HCT116 (cell line): ENCODE measurements around the gene BAIAP2L2. TPM values are rescaled to one million over a fixed set of nuclear protein-coding genes. Genes with fewer than 3 reads are reported as not detected.

Experiments used
- ATAC-seq: fragments of 200-7000 bp; cut with Tn5 transposase; 2 replicates; pipeline ENCODE4 v1.9.1; 2020; ENCODE audit warnings: mild to moderate bottlenecking, moderate library complexity
- BruUV-seq: library from RNA; stranded (reverse); fragments of 400-500 nt; replicated peaks from 2 replicates; lab custom pipeline; 2021; lab: Mats Ljungman, UMichigan
- CTCF ChIA-PET: fragments of 300-600 bp; sonication (Branson Sonifier 250); formaldehyde crosslinking; loops from one replicate; lab custom pipeline; 2021; ENCODE audit warnings: antibody characterized with exemption; lab: Charles Lee
- POLR2A ChIA-PET: fragments of 300-600, 350-600 bp; sonication (Branson Sonifier 250); formaldehyde crosslinking; loops from one replicate; lab custom pipeline; 2021; ENCODE audit warnings: antibody characterized with exemption; lab: Charles Lee
- RAD21 ChIA-PET, 2 experiments: fragments of 300-600 bp; sonication (Branson Sonifier 250); formaldehyde crosslinking; loops; one replicate each; lab custom pipeline; 2023; ENCODE audit warnings: low total read pairs in 2 of 2; ENCODE audit not compliant: uncharacterized antibody in 2 of 2, unreplicated experiment in 2 of 2, low non-redundant PET in 1 of 2; lab: Charles Lee
- DNase-seq: peaks from one replicate; pipeline ENCODE4 v3.0.0-alpha.2; 2010; ENCODE audit warnings: low read depth, low spot score
- H2AFZ ChIP-seq: fragments of 200-600 bp; shearing (Covaris generic), sonication (generic); 2 replicates; pipeline ENCODE4 v1.6.1; 2017; ENCODE audit warnings: low read depth, mixed run types, mixed read lengths, antibody characterized with exemption, low read length; ENCODE audit not compliant: poor library complexity, severe bottlenecking
- H3K27ac ChIP-seq: 2 replicates; pipeline ENCODE4 v1.5.1; 2012; ENCODE audit warnings: low read depth, low read length
- H3K27me3 ChIP-seq: fragments of 200-600 bp; sonication (generic); 2 replicates; pipeline ENCODE4 v1.6.1; 2016; ENCODE audit warnings: mixed run types, low read length, mixed read lengths; ENCODE audit not compliant: insufficient read depth
- H3K36me3 ChIP-seq, 2 experiments: fragments of 200-500 bp in 1 of 2; fragments of 200-600 bp in 1 of 2; sonication (Bioruptor generic) in 1 of 2; sonication (generic) in 1 of 2; 2 replicates each; pipeline versions ENCODE4 v1.5.1 to v1.6.1; 2014 to 2016; ENCODE audit warnings: low read length in 2 of 2, inconsistent platforms in 1 of 2, mixed read lengths in 1 of 2, mixed run types in 1 of 2; ENCODE audit not compliant: insufficient read depth in 2 of 2, control insufficient read depth in 1 of 2
- H3K4me1 ChIP-seq, 2 experiments: fragments of 200-600 bp in 1 of 2; sonication (generic) in 1 of 2; 2 replicates each; pipeline versions ENCODE4 v1.5.1 to v1.6.1; 2012 to 2017; ENCODE audit warnings: low read length in 2 of 2, inconsistent platforms in 1 of 2, mild to moderate bottlenecking in 1 of 2, mixed read lengths in 1 of 2, mixed run types in 1 of 2, moderate library complexity in 1 of 2; ENCODE audit not compliant: insufficient read depth in 2 of 2, control insufficient read depth in 1 of 2
- H3K4me2 ChIP-seq: fragments of 200-600 bp; sonication (generic); 2 replicates; pipeline ENCODE4 v1.6.1; 2017; ENCODE audit warnings: mixed run types, low read length, mixed read lengths
- H3K4me3 ChIP-seq, 2 experiments: fragments of 200-600 bp in 1 of 2; sonication (generic) in 1 of 2; replicated peaks in 1 of 2; 2 replicates each; pipeline ENCODE4 v1.5.1; 2011 to 2016; ENCODE audit warnings: low read length in 2 of 2, control low read depth in 1 of 2, low read depth in 1 of 2, mild to moderate bottlenecking in 1 of 2, mixed read lengths in 1 of 2, mixed run types in 1 of 2
- H3K79me2 ChIP-seq: fragments of 200-600 bp; sonication (generic); 2 replicates; pipeline ENCODE4 v1.6.1; 2017; ENCODE audit warnings: mild to moderate bottlenecking, mixed run types, low read length, moderate library complexity, mixed read lengths; ENCODE audit not compliant: insufficient read depth
- H3K9ac ChIP-seq: fragments of 200-600 bp; sonication (generic); 2 replicates; pipeline ENCODE4 v1.6.1; 2016; ENCODE audit warnings: low read length, mixed read lengths
- H3K9me2 ChIP-seq: fragments of 200-600 bp; sonication (generic), shearing (Covaris generic); 2 replicates; pipeline ENCODE4 v1.6.1; 2017; ENCODE audit warnings: mixed run types, mild to moderate bottlenecking, moderate library complexity; ENCODE audit not compliant: insufficient read depth
- H3K9me3 ChIP-seq, 2 experiments: fragments of 200-500 bp in 1 of 2; fragments of 200-600 bp in 1 of 2; sonication (Bioruptor generic) in 1 of 2; sonication (generic) in 1 of 2; 2 replicates each; pipeline ENCODE4 v1.6.1; 2014 to 2017; ENCODE audit warnings: low read length in 2 of 2, mixed read lengths in 2 of 2, inconsistent platforms in 1 of 2, low read depth in 1 of 2, mild to moderate bottlenecking in 1 of 2, mixed run types in 1 of 2, moderate library complexity in 1 of 2; ENCODE audit not compliant: control insufficient read depth in 1 of 2, insufficient read depth in 1 of 2
- H4K20me1 ChIP-seq: fragments of 200-600 bp; sonication (generic), shearing (Covaris generic); 2 replicates; pipeline ENCODE4 v1.6.1; 2017; ENCODE audit warnings: mixed run types, mild to moderate bottlenecking, moderate library complexity; ENCODE audit not compliant: insufficient read depth
- CBX3 ChIP-seq: IDR thresholded peaks from 2 replicates; pipeline ENCODE4 v1.6.1; 2012; ENCODE audit warnings: low read depth
- CEBPB ChIP-seq: IDR thresholded peaks from 2 replicates; pipeline ENCODE4 v1.6.1; 2012; ENCODE audit warnings: low read depth
- JUND ChIP-seq: IDR thresholded peaks from 2 replicates; pipeline ENCODE4 v1.6.1; 2012
- RAD21 ChIP-seq: IDR thresholded peaks from 2 replicates; pipeline ENCODE4 v1.6.1; 2012; ENCODE audit warnings: low read depth, mild to moderate bottlenecking
- SIN3A ChIP-seq: IDR thresholded peaks from 2 replicates; pipeline ENCODE4 v1.6.1; 2012; ENCODE audit warnings: low read depth
- SP1 ChIP-seq: IDR thresholded peaks from 2 replicates; pipeline ENCODE4 v1.6.1; 2012; ENCODE audit warnings: low read depth
- YY1 ChIP-seq: IDR thresholded peaks from 2 replicates; pipeline ENCODE4 v1.6.1; 2011; ENCODE audit warnings: low read length, low read depth, moderate library complexity, mild to moderate bottlenecking; ENCODE audit not compliant: insufficient replicate concordance; ENCODE audit errors: extremely low read depth
- ZFX ChIP-seq: fragments of 450-650 bp; IDR thresholded peaks from 2 replicates; pipeline ENCODE4 v1.6.1; 2017
- intact Hi-C: fragments of 100-400 bp; cut with micrococcal nuclease; formaldehyde crosslinking; loops from 2 replicates; pipeline ENCODE4 v1.10.0; 2022
- total RNA-seq: library from RNA; stranded (reverse); gene quantifications from one replicate; pipeline ENCODE4 v1.2.1, GENCODE V29; 2021; ENCODE audit not compliant: unreplicated experiment
- TF ChIP-seq, protein P1 (sequence below): IDR thresholded peaks from 2 replicates; pipeline ENCODE4 v1.6.1; 2011; ENCODE audit warnings: mild to moderate bottlenecking, low read length, moderate library complexity; ENCODE audit not compliant: insufficient replicate concordance; ENCODE audit errors: extremely low read depth
- TF ChIP-seq, protein P2 (sequence below): IDR thresholded peaks from 2 replicates; pipeline ENCODE4 v1.6.1; 2012; ENCODE audit warnings: low read depth

BAIAP2L2 gene
- total RNA-seq, 1 experiment from 2014 or later: 1.0 TPM

DNA sequence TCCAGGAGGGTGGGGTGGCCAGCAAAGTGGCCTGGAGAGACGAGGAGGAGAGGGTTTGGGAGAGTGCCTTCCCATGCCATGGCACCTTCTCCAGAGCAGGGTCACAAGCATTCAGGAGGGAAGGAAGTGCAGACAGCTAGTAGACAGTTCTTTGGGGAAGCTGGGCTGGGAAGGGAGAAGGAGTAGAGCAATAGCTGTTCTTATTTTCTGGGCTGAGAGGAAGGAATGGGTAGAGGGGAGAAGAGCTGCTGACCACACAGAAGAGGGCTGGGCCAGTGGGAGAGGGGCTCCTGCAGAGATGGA is 68.0 kb downstream of the BAIAP2L2 start:
- Histone ChIP-seq H4K20me1 (no peaks in the 10 kb centered on the region), H3K9me2 (no peaks in the 10 kb centered on the region), H3K36me3 (no peaks in the 10 kb centered on the region), H3K27me3 (no peaks in the 10 kb centered on the region), H3K79me2 (no peaks in the 10 kb centered on the region), H3K9ac (no peak overlapping the region), H2AFZ (no peak overlapping the region), H3K4me2 (no peak overlapping the region), H3K27ac (no peak overlapping the region), H3K4me1 (peaks cover 0 to 3% of the 10 kb centered on the region in 2 experiments; a peak in 1 of 4 replicates), H3K4me3 (no peak overlapping the region), H3K9me3 (no peaks in the 10 kb centered on the region)
- DNase-seq (no peak), ATAC-seq (no peak)
- TF ChIP-seq CBX3 (no peak), CEBPB (no peak), SIN3A (no peak), RAD21 (no peak), SP1 (no peak), YY1 (no peak), JUND (no peak), ZFX (no peak)
- TF ChIP-seq, protein P1, sequence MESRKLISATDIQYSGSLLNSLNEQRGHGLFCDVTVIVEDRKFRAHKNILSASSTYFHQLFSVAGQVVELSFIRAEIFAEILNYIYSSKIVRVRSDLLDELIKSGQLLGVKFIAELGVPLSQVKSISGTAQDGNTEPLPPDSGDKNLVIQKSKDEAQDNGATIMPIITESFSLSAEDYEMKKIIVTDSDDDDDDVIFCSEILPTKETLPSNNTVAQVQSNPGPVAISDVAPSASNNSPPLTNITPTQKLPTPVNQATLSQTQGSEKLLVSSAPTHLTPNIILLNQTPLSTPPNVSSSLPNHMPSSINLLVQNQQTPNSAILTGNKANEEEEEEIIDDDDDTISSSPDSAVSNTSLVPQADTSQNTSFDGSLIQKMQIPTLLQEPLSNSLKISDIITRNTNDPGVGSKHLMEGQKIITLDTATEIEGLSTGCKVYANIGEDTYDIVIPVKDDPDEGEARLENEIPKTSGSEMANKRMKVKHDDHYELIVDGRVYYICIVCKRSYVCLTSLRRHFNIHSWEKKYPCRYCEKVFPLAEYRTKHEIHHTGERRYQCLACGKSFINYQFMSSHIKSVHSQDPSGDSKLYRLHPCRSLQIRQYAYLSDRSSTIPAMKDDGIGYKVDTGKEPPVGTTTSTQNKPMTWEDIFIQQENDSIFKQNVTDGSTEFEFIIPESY: no peak
- TF ChIP-seq, protein P2, sequence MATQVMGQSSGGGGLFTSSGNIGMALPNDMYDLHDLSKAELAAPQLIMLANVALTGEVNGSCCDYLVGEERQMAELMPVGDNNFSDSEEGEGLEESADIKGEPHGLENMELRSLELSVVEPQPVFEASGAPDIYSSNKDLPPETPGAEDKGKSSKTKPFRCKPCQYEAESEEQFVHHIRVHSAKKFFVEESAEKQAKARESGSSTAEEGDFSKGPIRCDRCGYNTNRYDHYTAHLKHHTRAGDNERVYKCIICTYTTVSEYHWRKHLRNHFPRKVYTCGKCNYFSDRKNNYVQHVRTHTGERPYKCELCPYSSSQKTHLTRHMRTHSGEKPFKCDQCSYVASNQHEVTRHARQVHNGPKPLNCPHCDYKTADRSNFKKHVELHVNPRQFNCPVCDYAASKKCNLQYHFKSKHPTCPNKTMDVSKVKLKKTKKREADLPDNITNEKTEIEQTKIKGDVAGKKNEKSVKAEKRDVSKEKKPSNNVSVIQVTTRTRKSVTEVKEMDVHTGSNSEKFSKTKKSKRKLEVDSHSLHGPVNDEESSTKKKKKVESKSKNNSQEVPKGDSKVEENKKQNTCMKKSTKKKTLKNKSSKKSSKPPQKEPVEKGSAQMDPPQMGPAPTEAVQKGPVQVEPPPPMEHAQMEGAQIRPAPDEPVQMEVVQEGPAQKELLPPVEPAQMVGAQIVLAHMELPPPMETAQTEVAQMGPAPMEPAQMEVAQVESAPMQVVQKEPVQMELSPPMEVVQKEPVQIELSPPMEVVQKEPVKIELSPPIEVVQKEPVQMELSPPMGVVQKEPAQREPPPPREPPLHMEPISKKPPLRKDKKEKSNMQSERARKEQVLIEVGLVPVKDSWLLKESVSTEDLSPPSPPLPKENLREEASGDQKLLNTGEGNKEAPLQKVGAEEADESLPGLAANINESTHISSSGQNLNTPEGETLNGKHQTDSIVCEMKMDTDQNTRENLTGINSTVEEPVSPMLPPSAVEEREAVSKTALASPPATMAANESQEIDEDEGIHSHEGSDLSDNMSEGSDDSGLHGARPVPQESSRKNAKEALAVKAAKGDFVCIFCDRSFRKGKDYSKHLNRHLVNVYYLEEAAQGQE: no peak
- ChIA-PET POLR2A (no interaction called here), CTCF (interaction anchor here (1.0 to 1.2 kb wide), 2 partner anchors 8 to 10 kb away, joined by 3 to 4 read pairs; no protein-coding TSS in a partner anchor), RAD21 (no interaction called here)
- intact Hi-C loops: no loop called here
- no TSS peak for BruUV-seq
